Measurements from ENCODE around the gene YY2.

The YY2 gene

DNA sequence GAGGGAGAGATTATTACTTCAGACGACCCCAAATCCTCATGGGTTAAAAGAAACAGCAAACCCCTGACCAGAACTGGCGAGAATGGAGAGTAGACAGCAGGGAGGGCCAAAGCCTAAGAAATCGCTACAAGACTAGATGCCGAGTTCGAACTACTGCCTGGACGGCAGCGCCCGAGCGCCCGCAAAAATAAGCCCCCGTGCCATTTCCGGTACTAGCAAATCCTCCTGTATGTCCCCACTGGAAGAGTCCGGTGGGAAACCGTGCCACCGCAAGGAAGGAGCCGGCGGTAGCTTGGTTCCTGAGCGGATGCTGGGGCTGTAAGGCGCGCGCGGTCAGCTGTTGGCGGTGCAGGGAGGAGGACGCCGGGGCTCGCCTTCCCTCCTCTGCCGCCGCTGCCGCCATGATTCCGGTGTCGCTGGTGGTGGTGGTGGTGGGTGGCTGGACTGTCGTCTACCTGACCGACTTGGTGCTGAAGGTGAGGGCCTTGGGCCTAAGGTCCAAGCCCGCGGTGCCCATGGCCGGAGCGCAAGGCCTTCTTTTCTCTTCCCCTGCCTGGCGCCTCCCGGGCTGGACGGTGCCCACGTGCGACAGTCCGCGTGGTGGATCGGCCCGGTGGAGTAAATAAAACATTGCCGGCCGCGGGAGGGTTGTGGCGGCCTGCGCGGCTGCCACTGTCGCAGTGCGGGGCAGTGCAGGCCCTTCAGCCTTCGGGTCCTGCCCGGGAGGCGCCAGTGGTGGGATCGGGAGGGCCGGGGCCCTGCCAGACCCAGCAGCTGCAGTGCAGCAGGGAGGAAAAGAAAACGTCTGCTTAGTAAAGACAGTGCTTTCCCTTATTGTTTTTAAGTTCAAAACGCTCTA is 16.2 kb upstream of the YY2 start, which contains the start of gene MBTPS2:
TSS of gene MBTPS2 (plus strand) at position 284 of the 859 bp plus-strand sequence. CDS start at position 402, 118 bp downstream.
- peak within 1 kb of the TSS; percentile 45 for H3K27ac ChIP-seq (ENCODE audit: low read depth, low read length, severe bottlenecking)

DNA sequence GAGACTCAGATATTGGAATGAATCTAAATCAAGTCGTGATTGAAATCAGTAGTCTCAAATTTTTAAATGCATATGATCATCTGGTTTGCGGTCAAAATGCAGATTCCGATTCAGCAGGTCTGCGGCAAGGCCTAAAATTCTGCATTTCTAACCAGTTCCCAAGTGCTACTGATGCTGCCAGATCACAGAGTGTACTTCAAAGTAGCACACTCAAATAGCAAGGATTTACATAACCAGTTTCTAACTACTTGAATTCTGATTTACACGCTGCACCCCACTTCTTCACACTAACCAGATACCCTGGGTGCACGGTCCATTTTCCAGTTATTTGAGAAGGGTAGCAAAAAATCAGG is 15.6 kb upstream of the YY2 start:
- peaks cover 8% of the 10 kb centered on the region for H3K36me3 ChIP-seq (ENCODE audit: control insufficient read depth, insufficient read depth, low read length)
- WGBS, 2 experiments (ENCODE audit: insufficient coverage in 2 of 2): 7 to 10% methylated on average over 2 to 3 of the region's 6 CpGs
- H3K9me3 ChIP-seq (ENCODE audit: control insufficient read depth, low read length): no peaks in the 10 kb centered on the region
- no peak overlapping the region for H3K27ac ChIP-seq (ENCODE audit: low read depth, low read length, severe bottlenecking)
- peak overlapping the region; percentile 60 for H3K4me3 ChIP-seq (ENCODE audit: extremely low read depth, insufficient read depth, low read length, poor library complexity, severe bottlenecking)
- H3K4me1 ChIP-seq (ENCODE audit: control insufficient read depth, insufficient read depth, low read length, poor library complexity, severe bottlenecking): no peaks in the 10 kb centered on the region

More for the DNA sequence above, 16.2 kb upstream of the YY2 start, which contains the start of gene MBTPS2:
- WGBS, 2 experiments (ENCODE audit: insufficient coverage in 2 of 2): 0% methylated on average over 4 to 18 of the region's 61 CpGs
- Histone ChIP-seq H3K4me1 (ENCODE audit: control insufficient read depth, insufficient read depth, low read length, poor library complexity, severe bottlenecking) (no peaks in the 10 kb centered on the region), H3K4me3 (ENCODE audit: extremely low read depth, insufficient read depth, low read length, poor library complexity, severe bottlenecking) (peak within 1 kb of the TSS; percentile 60), H3K9me3 (ENCODE audit: control insufficient read depth, low read length) (no peaks in the 10 kb centered on the region), H3K36me3 (ENCODE audit: control insufficient read depth, insufficient read depth, low read length) (peaks cover 8% of the 10 kb centered on the region)

DNA sequence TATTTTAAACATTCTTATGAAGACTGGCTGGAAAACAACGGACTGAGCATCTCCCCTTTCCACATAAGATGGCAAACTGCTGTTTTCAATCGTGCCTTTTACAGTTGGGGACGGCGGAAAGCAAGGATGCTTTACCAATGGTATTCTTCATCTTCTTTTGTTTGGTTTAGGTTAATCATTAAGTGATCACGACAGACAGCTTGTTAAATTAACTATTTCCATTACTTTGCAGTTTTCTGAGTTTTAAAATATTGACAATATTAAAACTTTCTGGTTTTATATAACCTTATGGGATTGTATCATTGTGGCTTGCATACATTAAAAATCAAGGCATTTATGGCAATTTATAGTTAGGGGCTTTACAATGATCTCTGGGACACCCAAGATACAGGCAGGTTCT is 12.6 kb upstream of the YY2 start:
- no peaks in the 10 kb centered on the region for H3K4me1 ChIP-seq (ENCODE audit: control insufficient read depth, insufficient read depth, low read length, poor library complexity, severe bottlenecking)
- H3K27ac ChIP-seq (ENCODE audit: low read depth, low read length, severe bottlenecking): no peak overlapping the region
- H3K9me3 ChIP-seq (ENCODE audit: control insufficient read depth, low read length): no peaks in the 10 kb centered on the region
- H3K4me3 ChIP-seq (ENCODE audit: extremely low read depth, insufficient read depth, low read length, poor library complexity, severe bottlenecking): no peak overlapping the region
- WGBS, 2 experiments (ENCODE audit: insufficient coverage in 2 of 2): 100% methylated on average over 1 of the region's 5 CpGs; no CpG with 5 or more reads in 1 of the 2 experiments
- peaks cover 15% of the 10 kb centered on the region for H3K36me3 ChIP-seq (ENCODE audit: control insufficient read depth, insufficient read depth, low read length)

DNA sequence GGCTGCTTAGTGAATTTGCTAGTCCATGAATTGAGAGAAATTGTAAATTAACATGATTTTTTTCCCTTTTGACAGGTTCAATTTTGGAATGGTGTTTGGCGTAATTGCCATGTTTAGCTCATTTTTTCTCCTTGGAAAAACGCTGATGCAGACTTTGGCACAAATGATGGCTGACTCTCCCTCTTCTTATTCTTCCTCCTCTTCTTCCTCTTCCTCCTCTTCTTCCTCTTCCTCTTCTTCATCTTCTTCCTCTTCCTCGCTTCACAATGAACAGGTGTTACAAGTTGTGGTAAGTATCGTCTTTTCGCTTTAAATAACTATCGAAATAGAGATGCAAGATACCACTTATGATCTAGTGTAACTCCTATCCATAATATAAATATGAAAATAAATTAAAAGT is 10.7 kb upstream of the YY2 start:
- Histone ChIP-seq H3K9me3 (ENCODE audit: control insufficient read depth, low read length) (no peaks in the 10 kb centered on the region), H3K36me3 (ENCODE audit: control insufficient read depth, insufficient read depth, low read length) (peaks cover 18% of the 10 kb centered on the region), H3K27ac (ENCODE audit: low read depth, low read length, severe bottlenecking) (no peak overlapping the region), H3K4me1 (ENCODE audit: control insufficient read depth, insufficient read depth, low read length, poor library complexity, severe bottlenecking) (no peaks in the 10 kb centered on the region), H3K4me3 (ENCODE audit: extremely low read depth, insufficient read depth, low read length, poor library complexity, severe bottlenecking) (no peak overlapping the region)
- WGBS, 2 experiments (ENCODE audit: insufficient coverage in 2 of 2): no CpG with 5 or more reads among the region's 6 CpGs

DNA sequence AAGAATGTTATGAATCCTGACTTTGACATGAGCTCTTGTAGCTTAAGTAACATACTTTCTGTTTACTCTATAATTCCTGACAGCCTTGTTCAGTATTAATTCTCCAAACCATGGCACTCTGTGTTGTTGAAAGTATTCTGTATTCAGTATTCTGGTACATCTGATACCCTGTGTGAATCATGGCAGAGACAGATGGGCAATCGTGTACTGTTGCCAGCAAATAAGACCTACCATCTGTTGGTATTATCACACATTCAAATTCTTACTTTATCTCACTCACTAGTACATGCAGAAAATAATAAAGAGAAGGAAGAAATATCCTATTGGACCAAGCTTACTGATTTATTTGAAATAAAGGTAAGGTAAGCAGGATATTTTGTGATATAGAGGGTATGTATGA is 8.4 kb upstream of the YY2 start:
- Histone ChIP-seq H3K9me3 (ENCODE audit: control insufficient read depth, low read length) (no peaks in the 10 kb centered on the region), H3K4me1 (ENCODE audit: control insufficient read depth, insufficient read depth, low read length, poor library complexity, severe bottlenecking) (no peaks in the 10 kb centered on the region), H3K36me3 (ENCODE audit: control insufficient read depth, insufficient read depth, low read length) (peaks cover 18% of the 10 kb centered on the region), H3K4me3 (ENCODE audit: extremely low read depth, insufficient read depth, low read length, poor library complexity, severe bottlenecking) (no peak overlapping the region), H3K27ac (ENCODE audit: low read depth, low read length, severe bottlenecking) (no peak overlapping the region)
- no CpG with 5 or more reads among the region's 1 CpG for WGBS, 2 experiments (ENCODE audit: insufficient coverage in 2 of 2)

DNA sequence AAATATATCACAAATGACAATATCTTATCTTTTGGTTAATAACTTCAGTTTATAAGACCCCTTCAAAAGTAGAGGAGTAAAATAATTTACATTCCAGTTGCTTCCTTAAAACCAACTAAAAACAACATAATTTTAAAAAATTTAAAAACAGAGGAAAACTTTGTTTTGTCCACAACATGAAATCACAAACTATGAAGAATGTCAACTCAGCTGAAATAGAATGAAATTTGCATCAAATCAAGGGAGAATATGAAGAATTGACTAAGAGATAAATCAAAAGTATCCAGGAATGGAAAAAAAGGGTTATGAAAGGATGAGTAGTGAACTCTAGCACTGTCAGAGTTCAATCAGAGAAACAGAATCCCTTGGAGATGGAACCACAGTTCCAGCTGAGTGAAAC is 2.2 kb upstream of the YY2 start:
- H3K4me3 ChIP-seq (ENCODE audit: extremely low read depth, insufficient read depth, low read length, poor library complexity, severe bottlenecking): no peak overlapping the region
- no peak overlapping the region for H3K27ac ChIP-seq (ENCODE audit: low read depth, low read length, severe bottlenecking)
- H3K9me3 ChIP-seq (ENCODE audit: control insufficient read depth, low read length): no peaks in the 10 kb centered on the region
- H3K4me1 ChIP-seq (ENCODE audit: control insufficient read depth, insufficient read depth, low read length, poor library complexity, severe bottlenecking): no peaks in the 10 kb centered on the region
- peaks cover 11% of the 10 kb centered on the region for H3K36me3 ChIP-seq (ENCODE audit: control insufficient read depth, insufficient read depth, low read length)

DNA sequence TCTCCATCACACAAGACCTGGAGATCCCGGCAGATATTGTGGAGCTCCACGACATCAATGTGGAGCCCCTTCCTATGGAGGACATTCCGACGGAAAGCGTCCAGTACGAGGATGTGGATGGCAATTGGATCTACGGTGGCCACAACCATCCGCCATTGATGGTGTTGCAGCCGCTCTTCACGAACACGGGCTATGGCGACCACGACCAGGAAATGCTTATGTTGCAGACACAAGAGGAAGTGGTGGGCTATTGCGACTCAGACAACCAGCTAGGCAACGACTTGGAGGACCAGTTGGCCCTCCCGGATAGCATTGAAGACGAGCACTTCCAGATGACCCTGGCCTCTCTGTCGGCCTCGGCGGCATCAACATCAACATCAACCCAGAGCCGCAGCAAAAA is 717 bp downstream of the YY2 start:
- 96 to 100% methylated on average over 5 to 16 of the region's 21 CpGs for whole genome bisulfite sequencing, 2 experiments (ENCODE audit: insufficient coverage in 2 of 2)
- Histone ChIP-seq H3K4me1 (ENCODE audit: control insufficient read depth, insufficient read depth, low read length, poor library complexity, severe bottlenecking) (no peaks in the 10 kb centered on the region), H3K27ac (ENCODE audit: low read depth, low read length, severe bottlenecking) (no peak overlapping the region), H3K4me3 (ENCODE audit: extremely low read depth, insufficient read depth, low read length, poor library complexity, severe bottlenecking) (no peak overlapping the region), H3K9me3 (ENCODE audit: control insufficient read depth, low read length) (no peaks in the 10 kb centered on the region), H3K36me3 (ENCODE audit: control insufficient read depth, insufficient read depth, low read length) (peaks cover 8% of the 10 kb centered on the region)

DNA sequence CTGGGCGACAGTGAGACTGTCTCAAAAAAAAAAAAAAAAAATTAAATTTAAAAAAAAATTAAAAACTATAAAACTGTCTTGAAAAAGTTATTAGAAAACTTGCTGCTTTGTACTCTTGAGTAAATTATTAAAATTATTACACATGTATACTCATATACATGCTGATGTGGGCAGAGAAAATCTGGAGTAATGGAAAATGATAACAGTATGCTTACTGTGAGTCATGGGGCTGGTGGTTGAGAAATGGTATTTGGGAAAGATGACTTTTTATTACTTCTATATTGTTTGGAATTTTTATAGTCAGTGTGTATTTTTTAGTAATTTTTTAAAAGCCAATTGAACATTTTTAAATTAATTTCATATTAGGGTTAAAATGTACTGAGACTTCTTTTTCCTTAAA is 7.5 kb downstream of the YY2 start:
- no CpG with 5 or more reads among the region's 1 CpG for WGBS, 2 experiments (ENCODE audit: insufficient coverage in 2 of 2)
- H3K27ac ChIP-seq (ENCODE audit: low read depth, low read length, severe bottlenecking): no peak overlapping the region
- no peaks in the 10 kb centered on the region for H3K9me3 ChIP-seq (ENCODE audit: control insufficient read depth, low read length)
- no peaks in the 10 kb centered on the region for H3K4me1 ChIP-seq (ENCODE audit: control insufficient read depth, insufficient read depth, low read length, poor library complexity, severe bottlenecking)
- no peak overlapping the region for H3K4me3 ChIP-seq (ENCODE audit: extremely low read depth, insufficient read depth, low read length, poor library complexity, severe bottlenecking)
- peaks cover under 1% of the 10 kb centered on the region for H3K36me3 ChIP-seq (ENCODE audit: control insufficient read depth, insufficient read depth, low read length)

DNA sequence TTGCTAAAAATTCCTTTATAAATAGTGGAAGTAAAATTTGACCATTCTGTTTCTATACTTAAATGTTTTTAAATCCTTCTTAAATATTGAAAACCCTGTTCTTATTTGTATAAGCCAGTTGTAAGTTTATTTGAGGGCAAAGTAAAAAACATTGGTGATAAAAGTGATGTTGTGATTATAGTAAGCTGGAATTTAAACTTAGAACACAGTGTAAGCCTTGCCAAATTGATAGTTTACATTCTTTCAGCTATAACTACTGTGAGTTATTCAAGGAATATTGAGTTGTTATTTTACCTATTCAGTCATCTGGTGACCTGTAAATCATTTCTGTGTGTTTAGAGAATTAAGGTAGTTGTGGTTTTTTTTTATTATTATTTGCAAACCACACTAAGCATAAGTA is 9.6 kb downstream of the YY2 start:
- Histone ChIP-seq H3K4me1 (ENCODE audit: control insufficient read depth, insufficient read depth, low read length, poor library complexity, severe bottlenecking) (no peaks in the 10 kb centered on the region), H3K9me3 (ENCODE audit: control insufficient read depth, low read length) (no peaks in the 10 kb centered on the region), H3K36me3 (ENCODE audit: control insufficient read depth, insufficient read depth, low read length) (peaks cover 2% of the 10 kb centered on the region), H3K27ac (ENCODE audit: low read depth, low read length, severe bottlenecking) (no peak overlapping the region), H3K4me3 (ENCODE audit: extremely low read depth, insufficient read depth, low read length, poor library complexity, severe bottlenecking) (no peak overlapping the region)

DNA sequence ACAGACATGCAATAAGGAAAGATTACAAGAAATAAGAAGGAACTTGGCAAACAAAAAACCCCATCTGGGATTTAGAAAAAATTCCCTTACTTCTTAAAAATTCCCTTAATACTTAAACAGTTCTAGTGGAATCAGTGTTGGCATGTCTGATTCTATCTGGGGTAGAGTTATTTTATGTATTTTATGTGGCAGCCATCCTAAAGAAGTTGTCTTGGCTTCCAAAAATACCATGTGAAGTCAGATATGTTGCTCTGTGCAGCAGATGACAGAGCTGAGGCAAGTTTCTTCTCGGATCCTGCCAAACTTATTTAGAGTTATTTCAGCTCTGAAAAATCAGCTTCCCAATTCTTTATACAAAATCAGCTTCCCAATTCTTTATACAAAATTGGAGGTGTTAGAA is 14.7 kb downstream of the YY2 start:
- WGBS, 2 experiments (ENCODE audit: insufficient coverage in 2 of 2): no CpG with 5 or more reads among the region's 1 CpG
- Histone ChIP-seq H3K36me3 (ENCODE audit: control insufficient read depth, insufficient read depth, low read length) (peaks cover 2% of the 10 kb centered on the region), H3K4me3 (ENCODE audit: extremely low read depth, insufficient read depth, low read length, poor library complexity, severe bottlenecking) (no peak overlapping the region), H3K4me1 (ENCODE audit: control insufficient read depth, insufficient read depth, low read length, poor library complexity, severe bottlenecking) (peaks cover 3% of the 10 kb centered on the region), H3K9me3 (ENCODE audit: control insufficient read depth, low read length) (no peaks in the 10 kb centered on the region), H3K27ac (ENCODE audit: low read depth, low read length, severe bottlenecking) (no peak overlapping the region)

DNA sequence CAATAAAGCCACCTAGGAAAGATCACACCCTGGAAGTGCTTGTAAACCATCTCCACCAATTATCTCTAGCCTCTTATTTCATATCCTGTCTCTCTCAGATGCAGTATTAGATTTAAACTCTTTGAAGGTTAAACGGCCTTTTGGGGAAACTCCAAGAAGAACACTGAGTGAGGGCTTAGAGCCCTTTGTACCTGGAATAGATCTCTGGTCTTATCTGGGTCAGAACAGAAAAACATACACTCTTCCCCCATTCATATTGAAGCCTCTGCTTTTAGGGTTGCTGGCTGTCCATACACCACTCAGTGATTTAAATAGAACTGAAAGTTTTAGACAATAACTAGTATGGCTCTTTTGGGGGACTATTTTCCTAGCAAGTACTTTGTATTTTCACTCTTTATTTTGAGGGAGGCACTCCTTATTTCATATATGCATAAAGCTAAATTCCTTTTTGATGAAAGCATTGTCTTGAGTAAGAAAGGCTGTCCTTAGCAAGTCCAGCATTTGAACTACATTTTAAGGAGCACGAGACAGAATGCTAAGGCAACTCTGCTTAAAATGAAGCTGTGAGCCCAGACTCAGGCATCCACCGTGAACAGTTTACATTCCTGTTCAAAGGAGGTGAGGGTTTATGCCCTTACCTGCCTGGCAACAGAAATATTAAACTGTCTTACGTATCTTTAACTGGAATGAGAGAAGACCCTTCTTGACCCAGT is 17.4 kb downstream of the YY2 start:
- H3K4me1 ChIP-seq (ENCODE audit: control insufficient read depth, insufficient read depth, low read length, poor library complexity, severe bottlenecking): peaks cover 3% of the 10 kb centered on the region
- WGBS, 2 experiments (ENCODE audit: insufficient coverage in 2 of 2): 100% methylated on average over 1 of the region's 4 CpGs; no CpG with 5 or more reads in 1 of the 2 experiments

More for the DNA sequence above, 17.4 kb downstream of the YY2 start:
- H3K36me3 ChIP-seq (ENCODE audit: control insufficient read depth, insufficient read depth, low read length): peaks cover 2% of the 10 kb centered on the region
- H3K27ac ChIP-seq (ENCODE audit: low read depth, low read length, severe bottlenecking): peak overlapping the region; percentile 5
- no peak overlapping the region for H3K4me3 ChIP-seq (ENCODE audit: extremely low read depth, insufficient read depth, low read length, poor library complexity, severe bottlenecking)
- no peaks in the 10 kb centered on the region for H3K9me3 ChIP-seq (ENCODE audit: control insufficient read depth, low read length)

All from mesodermal cell (in vitro differentiated cells).